HTERT RPE-1 (cell line): ENCODE results near the gene TBC1D7.

ENCODE experiments used
- in situ Hi-C: fragments of 300-500 bp; cut with MboI; formaldehyde crosslinking; loops from 4 replicates; pipeline ENCODE4 v1.14.3; 2020; ENCODE audit warnings: low sequenced_read_pairs

Gene TBC1D7

DNA sequence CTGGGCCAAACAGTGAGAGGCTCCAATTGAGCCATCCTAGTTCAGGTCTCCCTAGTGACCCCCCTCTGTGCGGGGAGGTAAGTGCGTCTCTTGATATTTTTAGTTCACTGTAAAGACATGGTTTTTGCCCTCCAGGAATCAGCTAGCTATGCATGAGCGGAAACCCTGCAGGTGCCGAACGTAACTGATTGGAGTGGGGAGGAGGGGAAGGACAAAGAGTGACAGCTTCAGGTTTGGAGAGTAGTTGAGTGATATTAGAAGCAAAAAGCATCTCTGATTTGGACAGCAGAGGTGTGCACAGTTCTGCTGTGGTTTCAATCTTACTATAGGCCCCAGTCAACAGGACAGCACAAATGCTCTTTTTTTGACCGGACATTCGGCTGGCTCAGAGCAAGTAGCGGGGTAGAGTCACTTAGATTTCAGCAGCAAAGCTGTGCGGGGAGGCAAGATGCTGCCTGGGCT, 31.8 kb downstream of the TBC1D7 start:
- in situ Hi-C loops: no loop called here

- in situ Hi-C loops: no loop called here
Measured at GRCh38 chr6:13295576-13295975, 32.8 kb downstream of the TBC1D7 start.

DNA sequence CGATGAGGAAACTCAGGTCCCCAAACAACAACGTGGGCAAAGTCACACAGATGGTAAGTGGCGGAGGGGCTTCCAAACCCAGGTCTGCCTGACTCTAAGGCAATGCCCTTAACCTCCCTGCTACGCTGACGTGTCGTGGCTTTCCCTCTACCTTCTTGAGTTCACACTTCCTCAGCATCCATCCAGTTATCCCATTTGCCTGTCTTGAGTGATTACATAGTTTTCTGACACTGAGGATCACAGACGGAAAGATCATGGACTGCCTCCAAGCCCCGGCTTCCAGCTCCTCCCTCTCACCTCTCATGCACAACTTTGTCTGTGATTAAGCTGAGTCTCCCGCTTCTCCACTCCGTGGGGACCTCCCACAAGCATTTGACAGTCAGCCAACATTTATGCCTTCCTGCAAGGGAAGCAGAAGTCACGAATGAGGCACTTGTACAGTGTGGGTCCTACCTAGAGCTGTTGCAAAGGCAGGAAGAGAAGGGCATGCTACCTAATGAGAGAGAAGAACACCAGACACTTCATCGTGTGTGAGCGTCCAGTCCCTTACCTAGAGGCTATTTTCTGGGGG, 33.8 kb downstream of the TBC1D7 start:
- in situ Hi-C loops: no loop called here

GRCh38 chr6:13292774-13293173, 35.6 kb downstream of the TBC1D7 start:
- in situ Hi-C loops: no loop called here

GRCh38 chr6:13290335-13290734, 38.0 kb downstream of the TBC1D7 start:
- in situ Hi-C loops: no loop called here

GRCh38 chr6:13289789-13290318, 38.5 kb downstream of the TBC1D7 start:
- in situ Hi-C loops: no loop called here

- in situ Hi-C loops: no loop called here
Measured at GRCh38 chr6:13288969-13289391, 39.4 kb downstream of the TBC1D7 start.

DNA sequence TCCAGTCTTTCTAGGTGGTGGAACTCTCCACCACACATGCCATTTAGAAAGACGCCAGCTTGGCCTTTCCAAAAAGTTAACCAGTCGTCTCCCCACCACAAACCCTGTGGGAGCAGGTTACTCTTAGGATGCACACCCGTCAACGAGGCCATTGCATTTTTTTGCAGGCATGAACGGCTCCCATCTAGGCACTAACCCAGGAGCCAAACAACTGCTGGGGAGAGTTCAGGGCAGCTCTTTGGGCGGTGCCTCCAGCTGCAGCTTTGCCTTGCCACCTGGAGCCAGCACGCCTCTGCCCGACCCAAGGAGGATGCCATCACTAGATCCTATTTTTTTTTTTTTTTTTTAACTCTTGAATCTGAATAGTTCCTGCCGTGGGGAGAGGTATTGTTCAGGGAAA, 39.9 kb downstream of the TBC1D7 start:
- in situ Hi-C loops: no loop called here

DNA sequence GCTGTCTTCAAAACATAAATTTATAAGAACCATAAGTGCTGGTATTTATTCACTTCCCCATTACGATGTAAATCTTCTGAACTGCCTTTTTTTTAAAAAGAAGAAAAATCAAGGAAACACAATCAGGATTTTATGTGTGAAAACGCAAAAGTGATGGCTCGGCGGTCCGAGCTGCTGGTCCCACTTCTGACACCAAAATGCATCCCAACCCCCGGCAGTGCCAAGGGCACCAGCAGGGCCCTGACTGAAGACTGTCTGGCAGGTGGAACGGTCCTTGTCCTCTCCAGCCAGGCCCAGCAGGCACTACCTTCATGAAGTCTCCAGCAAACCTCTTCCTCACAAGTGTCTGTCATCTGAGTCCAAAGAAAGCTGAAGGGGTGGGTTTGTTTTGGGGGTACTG, 41.2 kb downstream of the TBC1D7 start:
- in situ Hi-C loops: no loop called here

DNA sequence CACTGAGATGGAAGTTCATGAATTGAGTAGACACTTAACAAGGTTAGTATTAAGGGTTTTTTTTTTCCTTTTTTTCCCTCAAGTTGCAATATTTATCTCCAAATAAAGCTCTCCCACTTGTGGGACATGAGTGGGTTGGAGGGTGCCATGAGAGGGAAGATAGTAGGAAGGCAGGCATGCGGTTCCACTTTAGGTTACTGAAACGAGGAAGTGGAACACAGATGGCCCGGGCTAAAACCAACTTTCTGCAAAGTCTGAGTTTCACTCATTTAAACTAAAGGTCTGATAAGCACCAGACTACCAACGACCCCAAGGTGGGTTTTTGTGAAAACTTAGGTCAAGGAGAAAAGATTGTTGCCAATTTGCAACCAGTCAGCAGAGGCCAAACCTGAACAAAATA, 42.2 kb downstream of the TBC1D7 start:
- in situ Hi-C loops: no loop called here

DNA sequence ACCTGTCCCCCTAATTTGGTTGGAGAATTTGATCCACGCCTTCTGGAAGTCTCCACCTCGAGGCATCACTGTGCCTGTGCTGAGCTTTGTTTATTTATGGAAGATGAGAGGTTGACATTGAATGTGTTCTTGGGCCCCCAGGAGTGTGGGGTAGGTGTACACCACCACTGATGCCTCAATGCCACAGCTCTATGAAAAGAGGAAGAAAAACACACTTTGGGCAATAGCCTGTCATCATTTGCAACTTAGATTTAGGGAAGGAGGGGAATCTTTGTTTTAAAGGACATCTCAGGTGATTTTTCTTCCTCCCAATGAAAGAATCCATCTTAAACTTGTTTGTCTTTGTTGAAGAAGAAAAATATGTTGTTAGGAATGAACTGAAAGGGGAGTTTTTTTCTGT, 42.6 kb downstream of the TBC1D7 start:
- in situ Hi-C loops: no loop called here

- in situ Hi-C loops: no loop called here
Measured at GRCh38 chr6:13284646-13285045, 43.7 kb downstream of the TBC1D7 start.

- in situ Hi-C loops: no loop called here
Measured at GRCh38 chr6:13283331-13283730, 45.0 kb downstream of the TBC1D7 start.

GRCh38 chr6:13282393-13283069, 45.8 kb downstream of the TBC1D7 start:
- in situ Hi-C loops: no loop called here

DNA sequence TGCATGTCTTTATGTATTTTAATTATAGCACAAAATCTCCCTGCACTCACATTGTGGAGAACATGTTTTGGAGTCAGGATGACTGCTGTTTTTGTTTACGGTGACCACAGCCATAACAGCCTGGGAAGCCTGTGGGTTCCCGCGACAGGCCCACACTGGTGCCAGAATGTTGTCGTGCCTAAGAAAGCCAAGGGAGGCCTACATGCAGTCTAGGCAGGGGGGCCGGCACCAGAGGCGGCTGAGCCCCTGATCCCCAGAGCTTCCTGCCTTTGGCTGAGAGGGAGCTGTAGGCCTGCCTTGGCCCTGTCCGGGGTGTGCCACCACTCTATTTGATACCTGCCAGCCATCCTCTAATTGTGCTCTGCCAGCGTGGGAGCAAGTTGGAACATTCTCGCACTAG, 46.7 kb downstream of the TBC1D7 start:
- in situ Hi-C loops: no loop called here

DNA sequence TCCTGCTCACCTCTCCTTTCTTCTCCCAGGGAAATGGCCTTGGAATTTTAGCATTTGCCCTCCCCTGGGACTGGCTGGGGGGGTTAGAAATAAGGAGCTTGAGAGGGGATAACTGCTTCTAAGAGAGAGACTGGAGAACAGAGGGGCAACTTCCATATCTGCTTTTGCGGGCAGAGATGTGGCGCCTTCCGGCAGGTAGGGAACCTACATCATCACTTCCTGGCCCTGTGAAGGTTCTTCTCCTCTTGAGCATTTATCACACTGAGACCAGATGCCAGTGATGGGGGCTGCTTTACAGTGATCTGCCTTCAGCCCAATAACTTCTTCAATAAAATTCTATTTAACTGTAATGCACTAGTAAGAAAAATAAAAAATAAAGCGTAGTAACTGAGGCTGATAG, 48.1 kb downstream of the TBC1D7 start:
- in situ Hi-C loops: no loop called here

DNA sequence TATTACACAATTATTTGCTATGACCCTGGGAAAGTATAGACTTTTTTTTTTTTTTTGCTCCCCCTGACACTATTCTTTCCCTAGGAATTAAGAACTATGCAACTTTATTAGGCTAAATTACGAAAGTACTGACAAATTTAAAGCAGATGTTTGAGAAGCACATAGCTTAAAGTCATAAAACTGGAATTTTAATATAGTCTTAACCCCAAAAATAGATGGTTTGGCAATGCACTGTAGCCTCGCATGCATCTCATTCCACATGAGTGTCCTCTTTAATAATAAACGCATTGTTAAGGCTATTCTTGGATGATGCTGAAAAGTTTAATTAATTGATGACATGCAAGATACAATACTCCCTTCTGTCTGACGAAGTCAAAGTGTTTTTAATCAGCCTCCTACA, 49.3 kb downstream of the TBC1D7 start:
- in situ Hi-C loops: no loop called here

DNA sequence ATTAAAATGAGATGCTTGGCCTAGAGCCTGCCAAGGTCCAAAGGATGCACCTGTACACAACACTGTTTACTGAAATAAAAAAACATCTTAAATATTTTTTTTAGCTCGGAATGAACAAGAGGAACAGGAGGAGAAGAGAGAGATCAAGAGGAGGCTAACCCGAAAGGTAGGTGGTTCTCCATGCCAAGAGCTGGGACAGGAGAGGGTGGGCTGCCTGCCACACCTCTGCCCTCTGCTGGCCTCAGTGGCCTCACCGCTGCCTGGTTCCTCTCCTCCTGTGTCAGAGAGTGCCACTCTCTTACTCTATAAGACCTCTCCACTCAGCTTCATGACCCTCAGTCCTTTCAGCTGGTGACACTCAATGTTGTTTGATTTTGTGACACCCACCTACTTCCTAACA, 50.2 kb downstream of the TBC1D7 start:
- in situ Hi-C loops: no loop called here

DNA sequence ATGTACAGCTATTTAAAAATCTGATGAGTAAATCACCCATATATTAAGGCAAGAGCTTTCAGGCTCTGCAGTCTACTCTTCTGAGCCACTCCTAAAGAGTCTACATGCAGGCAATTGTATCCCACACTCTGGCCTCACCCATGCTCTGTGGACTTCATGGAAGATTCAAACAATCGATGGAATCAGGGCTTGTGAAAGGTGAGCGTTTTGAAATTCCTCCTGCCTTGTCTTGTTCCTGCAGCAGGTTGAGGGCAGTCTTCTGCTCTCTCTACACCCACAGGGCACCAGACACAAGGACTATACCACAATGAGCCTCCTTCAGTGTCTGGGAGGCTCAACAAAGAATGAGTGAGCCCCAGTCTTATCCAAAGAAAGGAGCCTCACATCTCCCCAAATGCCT, 51.1 kb downstream of the TBC1D7 start:
- in situ Hi-C loops: no loop called here

DNA sequence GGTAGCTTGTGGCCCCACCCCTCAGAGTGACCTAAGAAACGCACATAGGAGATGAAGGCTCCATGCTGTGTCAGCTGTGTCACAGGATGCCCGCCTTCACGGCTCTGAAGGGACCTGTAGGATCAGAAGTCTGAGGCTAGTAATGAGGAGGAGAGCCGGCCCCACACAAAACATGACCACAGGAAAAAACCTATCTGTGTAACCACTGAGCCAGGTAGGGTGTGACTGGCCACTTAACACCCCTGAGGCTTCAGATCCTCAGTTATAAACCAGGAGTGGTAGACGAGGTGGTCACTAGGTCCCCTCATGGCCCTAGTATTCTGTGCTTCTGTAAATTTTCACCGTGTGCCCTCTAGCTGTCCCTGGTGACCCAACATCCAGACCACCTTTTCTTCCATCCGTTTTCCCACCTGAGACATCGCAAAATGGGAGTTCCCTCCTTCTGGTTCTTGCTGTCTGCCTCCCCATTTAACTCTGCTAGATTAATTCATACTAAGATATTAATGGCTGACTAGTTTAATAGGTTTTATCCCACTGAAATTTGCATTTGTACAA, 52.8 kb downstream of the TBC1D7 start:
- in situ Hi-C loops: no loop called here

DNA sequence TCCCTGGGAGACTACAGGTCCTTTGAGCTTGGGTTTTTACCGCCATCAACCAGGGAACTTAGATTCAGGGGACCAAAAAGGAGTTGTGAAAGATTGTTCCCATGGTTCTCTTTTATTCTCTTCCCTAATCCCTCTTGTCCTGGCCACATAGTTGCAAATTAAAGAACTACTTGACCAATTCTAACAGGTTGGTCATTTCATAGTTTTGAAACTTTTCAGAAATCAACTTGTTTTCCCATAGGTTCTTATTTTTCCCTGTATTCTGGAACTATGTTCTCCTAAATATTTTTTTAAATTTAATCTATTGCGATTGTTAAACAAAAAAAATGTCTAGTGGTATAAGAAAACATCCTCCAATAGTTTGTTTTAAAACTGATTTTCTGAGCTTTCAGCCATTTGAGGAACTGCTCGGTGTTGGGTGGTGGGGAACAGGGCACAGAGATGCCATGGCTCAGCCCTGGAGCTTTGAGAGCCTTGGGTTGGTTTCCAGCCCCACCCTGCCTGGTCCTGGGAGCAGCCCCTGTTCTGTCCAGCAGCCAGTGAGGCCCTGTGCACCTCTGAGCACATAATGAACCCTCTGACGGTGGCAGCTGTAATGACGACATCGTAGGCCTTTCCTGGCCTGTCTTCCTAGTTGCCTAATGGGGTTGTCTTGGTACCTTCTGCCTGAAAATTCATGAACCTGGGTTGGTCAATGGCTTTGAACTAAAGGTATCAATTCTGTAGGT, 53.5 kb downstream of the TBC1D7 start:
- in situ Hi-C loops: no loop called here
